ENCODE data around the gene GSTK1. TPM values are rescaled to one million over a fixed set of nuclear protein-coding genes. Genes with fewer than 3 reads are reported as not detected.

Gene GSTK1
- total and polyA plus RNA-seq, 9 of the 15 experiments (the other 6 are each of a cell fraction or from before 2014, with no cell fraction given) = 155 to 441 (median 233) TPM

DNA sequence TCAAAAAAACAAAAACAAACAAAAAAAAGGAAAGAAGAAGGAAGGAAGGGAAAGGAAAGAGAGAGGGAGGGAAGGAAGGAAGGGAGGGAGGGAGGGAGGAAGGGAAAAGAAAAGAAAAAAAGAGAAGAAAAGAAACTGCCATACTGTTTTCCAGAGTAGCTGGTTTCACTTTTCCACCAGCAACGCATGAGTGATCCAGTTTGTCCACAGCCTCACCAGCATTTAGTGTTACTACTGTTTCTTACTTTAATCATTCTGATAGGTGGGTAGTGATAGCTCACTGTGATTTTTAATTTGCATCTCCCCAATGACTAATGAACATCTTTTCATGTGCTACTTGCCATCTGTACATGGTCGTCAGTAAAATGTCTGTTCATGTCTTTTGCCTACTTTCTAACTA lies 9.6 kb downstream of the GSTK1 start:
- CTCF ChIA-PET (ENCODE audit: low intra/inter-chr PET ratio) = no interaction called here
- TF ChIP-seq RBM25 (IDR thresholded peaks at IDR 0.05; ENCODE audit: low read depth, low read length, severe bottlenecking) = peak; percentile 90
- TF ChIP-seq PCBP2 (IDR thresholded peaks at IDR 0.05; ENCODE audit: low read depth, low read length, poor library complexity, severe bottlenecking) = peak; percentile 90
- TF ChIP-seq, protein P1, sequence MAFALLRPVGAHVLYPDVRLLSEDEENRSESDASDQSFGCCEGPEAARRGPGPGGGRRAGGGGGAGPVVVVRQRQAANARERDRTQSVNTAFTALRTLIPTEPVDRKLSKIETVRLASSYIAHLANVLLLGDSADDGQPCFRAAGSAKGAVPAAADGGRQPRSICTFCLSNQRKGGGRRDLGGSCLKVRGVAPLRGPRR (CRISPR knock-in tag; IDR thresholded peaks at IDR 0.05) = no peak
- peak; percentile 76 for TF ChIP-seq PCBP1 (IDR thresholded peaks at IDR 0.05; ENCODE audit: low read depth, low read length, poor library complexity, severe bottlenecking)
- TF ChIP-seq, protein P2, sequence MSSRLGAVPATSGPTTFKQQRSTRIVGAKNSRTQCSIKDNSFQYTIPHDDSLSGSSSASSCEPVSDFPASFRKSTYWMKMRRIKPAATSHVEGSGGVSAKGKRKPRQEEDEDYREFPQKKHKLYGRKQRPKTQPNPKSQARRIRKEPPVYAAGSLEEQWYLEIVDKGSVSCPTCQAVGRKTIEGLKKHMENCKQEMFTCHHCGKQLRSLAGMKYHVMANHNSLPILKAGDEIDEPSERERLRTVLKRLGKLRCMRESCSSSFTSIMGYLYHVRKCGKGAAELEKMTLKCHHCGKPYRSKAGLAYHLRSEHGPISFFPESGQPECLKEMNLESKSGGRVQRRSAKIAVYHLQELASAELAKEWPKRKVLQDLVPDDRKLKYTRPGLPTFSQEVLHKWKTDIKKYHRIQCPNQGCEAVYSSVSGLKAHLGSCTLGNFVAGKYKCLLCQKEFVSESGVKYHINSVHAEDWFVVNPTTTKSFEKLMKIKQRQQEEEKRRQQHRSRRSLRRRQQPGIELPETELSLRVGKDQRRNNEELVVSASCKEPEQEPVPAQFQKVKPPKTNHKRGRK (tag; IDR thresholded peaks at IDR 0.05) = peak; percentile 58
- peaks cover 7 to 8% of the 10 kb centered on the region in 2 experiments; a peak in 3 of 5 replicates for H3K4me1 ChIP-seq (replicated peaks in 1 of 2; ENCODE audit: control insufficient read depth in 2 of 2, insufficient read depth in 2 of 2, low read length in 2 of 2)
- no peak overlapping the region for H3K9ac ChIP-seq (ENCODE audit: insufficient read depth in 1 of 2, low read depth in 2 of 2, low read length in 2 of 2)
- intact Hi-C loops (cut with micrococcal nuclease) (no loop called here), in situ Hi-C loops (cut with MboI) (no loop called here)
- H2AFZ ChIP-seq (ENCODE audit: low read depth, low read length) = no peak overlapping the region
- no peaks in the 10 kb centered on the region for H3K27me3 ChIP-seq (ENCODE audit: control insufficient read depth in 2 of 2, insufficient read depth in 2 of 2, low read length in 2 of 2)
- POLR2A ChIA-PET = interaction anchor here (0.7 to 1.3 kb wide), 3 partner anchors 8 to 115 kb away, joined by 3 to 9 read pairs (median 4); partner anchors contain the start of gene GSTK1
- no peak overlapping the region for H3K4me2 ChIP-seq (ENCODE audit: insufficient read depth, low read length)
- DNase-seq (ENCODE audit: extremely low read depth in 1 of 4, low spot score in 3 of 4) (no peak), ATAC-seq (no peak), FAIRE-seq (no peak)
- 57% methylated on average over 2 of the region's 2 CpGs for WGBS (ENCODE audit: insufficient coverage, low coverage, missing lambda C conversion rate)
- no peaks in the 10 kb centered on the region for H3K9me3 ChIP-seq (replicated peaks; ENCODE audit: control insufficient read depth, insufficient read depth, low read depth, low read length)
- H3K79me2 ChIP-seq (ENCODE audit: control insufficient read depth, insufficient read depth, low read length) = no peaks in the 10 kb centered on the region
- H3K4me3 ChIP-seq = no peak overlapping the region
- H3K36me3 ChIP-seq (ENCODE audit: control insufficient read depth, insufficient read depth, low read length) = peaks cover 23% of the 10 kb centered on the region; the same call in 2 of the 3 replicates
- H3K27ac ChIP-seq (ENCODE audit: extremely low read depth, low read depth, low read length) = no peak overlapping the region
- no peaks in the 10 kb centered on the region for H3K9me1 ChIP-seq (ENCODE audit: control insufficient read depth, insufficient read depth, low read length)
- no TSS peak for BruUV-seq (replicated peaks)
- 0 out of 2 replicates have a peak, but pooled peaks cover 4% of the 10 kb centered on the region for H4K20me1 ChIP-seq (replicated peaks; ENCODE audit: control insufficient read depth, insufficient read depth, low read length)

All from K562 (cell line).